Endometrial microvascular endothelial cells (primary cell): ENCODE data around the gene SYMPK. TPM values are rescaled to one million over a fixed set of nuclear protein-coding genes. Genes with fewer than 3 reads are reported as not detected.

Source experiments
- in situ Hi-C: cut with HindIII; loops from 2 replicates; pipeline ENCODE4 v1.10.0; 2017; ENCODE audit warnings: low sequenced_read_pairs, low pct_unique_long_range_greater_than_20kb; ENCODE audit errors: inconsistent ontology term
- total RNA-seq: library from RNA; depleted of rRNA; stranded (reverse); fragments of >200 nt; gene quantifications from one replicate; pipeline ENCODE4 v1.2.3, GENCODE V29; 2015; ENCODE audit errors: inconsistent ontology term

The SYMPK gene
- total RNA-seq, 1 donor from 2014 or later: 44.8 TPM

DNA sequence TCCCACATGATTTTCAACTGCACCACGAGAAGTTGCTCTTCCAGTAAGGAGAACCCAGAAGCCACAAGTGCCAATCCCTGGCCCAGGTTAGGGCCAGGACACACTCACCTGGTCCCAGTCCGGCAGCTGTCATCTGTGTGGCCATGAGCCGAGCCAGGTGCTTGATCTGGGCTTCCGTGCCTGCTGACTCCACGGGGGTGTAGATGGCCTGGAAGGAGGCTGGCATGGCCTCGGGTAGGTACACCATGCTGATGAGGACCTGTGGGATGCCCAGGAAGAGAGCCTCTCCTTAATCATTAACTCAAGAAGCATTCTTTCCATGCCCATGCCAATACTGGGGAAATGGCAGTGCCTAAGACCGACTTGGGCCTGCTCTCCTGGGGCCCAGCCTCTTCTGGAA is 28.0 kb downstream of the SYMPK start:
- in situ Hi-C loops: no loop called here

DNA sequence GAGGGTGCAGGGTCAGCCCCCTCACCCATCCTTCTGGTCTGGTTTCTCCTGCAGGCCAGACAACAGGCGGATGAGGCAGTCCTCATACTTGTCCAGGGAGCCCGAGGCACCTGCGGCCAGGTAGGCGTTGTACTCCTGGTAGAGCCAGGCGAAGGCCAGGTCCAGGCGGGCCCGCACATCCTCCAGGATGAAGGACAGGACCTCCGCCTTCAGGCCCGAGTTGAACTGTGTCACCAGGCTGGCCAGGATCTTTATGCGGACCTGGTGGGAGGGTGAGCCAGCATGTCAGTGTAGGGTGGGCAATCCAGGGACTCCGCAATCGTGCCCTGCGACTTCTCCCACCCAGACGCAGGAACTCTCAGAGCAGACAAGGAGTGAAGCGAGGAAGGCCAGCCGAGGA is 34.0 kb downstream of the SYMPK start:
- in situ Hi-C loops: no loop called here

- in situ Hi-C loops: no loop called here
Observed at GRCh38 chr19:45828523-45828922, 34.4 kb downstream of the SYMPK start.

GRCh38 chr19:45827459-45828093 is 35.4 kb downstream of the SYMPK start:
- in situ Hi-C loops: no loop called here

DNA sequence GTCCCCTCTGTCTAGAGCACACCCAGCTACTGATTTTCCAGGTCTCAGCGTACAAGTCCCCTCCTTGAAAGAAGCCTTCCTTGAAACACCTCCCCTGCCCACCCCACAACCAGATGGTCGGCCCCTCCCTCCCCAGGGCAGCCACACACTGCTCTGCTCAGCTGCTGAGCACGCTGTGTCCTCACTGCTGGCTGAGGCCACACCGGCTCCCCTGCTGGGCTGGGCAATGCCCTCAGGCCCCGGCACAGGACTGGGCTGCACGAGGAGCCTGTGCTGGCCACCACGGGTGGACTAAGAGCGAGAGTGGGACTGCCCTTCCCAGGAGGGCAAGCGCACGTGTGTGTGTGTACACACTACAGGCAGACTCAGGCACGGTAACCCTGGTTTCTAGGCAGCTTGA is 36.0 kb downstream of the SYMPK start:
- in situ Hi-C loops: no loop called here

- in situ Hi-C loops: no loop called here
Observed at GRCh38 chr19:45825917-45826893, 36.7 kb downstream of the SYMPK start.

- in situ Hi-C loops: no loop called here
Observed at GRCh38 chr19:45825263-45825605, 37.7 kb downstream of the SYMPK start.

DNA sequence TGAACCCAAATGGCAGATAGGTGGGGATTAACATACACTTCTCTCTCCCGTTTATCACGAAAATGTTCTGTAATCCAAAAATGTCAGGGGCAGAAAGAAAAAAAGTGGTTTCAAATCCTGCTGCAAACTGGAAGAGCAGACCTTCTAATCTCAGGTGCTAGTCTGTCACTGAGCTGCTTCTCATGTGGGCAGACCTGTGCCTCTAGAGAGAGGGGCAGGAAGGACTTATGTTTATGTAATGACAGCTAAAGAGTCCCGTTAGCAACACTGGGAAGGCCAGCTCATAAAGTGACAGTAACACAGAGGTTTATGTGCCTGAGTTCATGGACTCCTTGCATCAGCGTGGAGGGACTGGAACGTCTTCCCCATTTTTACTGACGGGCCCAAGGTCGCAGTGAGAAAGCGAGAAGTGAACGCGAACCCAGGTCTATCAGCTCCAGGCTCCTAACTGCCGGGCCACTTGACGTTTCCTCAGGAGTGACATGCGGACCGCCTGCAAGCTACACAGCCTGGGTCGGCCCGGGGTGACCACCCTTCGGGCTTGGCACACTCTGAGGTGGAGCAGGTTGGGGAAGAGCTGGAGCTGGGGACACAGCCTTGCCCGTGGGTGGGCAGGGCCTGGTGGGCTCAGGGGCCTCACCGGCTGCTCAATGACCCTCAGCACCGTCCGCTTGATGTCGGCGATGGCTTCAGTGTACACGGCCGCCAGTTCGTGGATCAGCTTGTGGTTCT is 38.2 kb downstream of the SYMPK start:
- in situ Hi-C loops: no loop called here

- in situ Hi-C loops: no loop called here
Observed at GRCh38 chr19:45824041-45824471, 38.9 kb downstream of the SYMPK start.

DNA sequence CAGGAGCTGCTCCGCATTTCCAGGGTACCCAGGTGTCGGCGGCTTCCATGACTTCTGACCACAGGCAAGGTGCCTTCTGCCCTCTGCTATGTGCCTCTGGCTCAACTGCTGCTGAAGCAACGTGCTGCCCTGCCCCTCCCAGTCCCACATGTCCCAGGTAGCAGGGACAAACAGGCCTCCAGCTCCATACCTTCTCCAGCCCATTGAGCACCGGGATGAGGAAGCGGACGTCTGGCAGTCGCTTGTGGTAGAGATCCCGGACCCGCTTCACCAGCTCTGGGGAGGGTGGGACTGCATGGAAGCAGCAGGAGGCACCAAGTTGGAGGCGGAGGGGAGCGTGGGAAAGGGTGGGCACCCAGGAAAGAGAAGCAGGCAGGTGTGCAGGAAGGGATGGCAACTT is 39.8 kb downstream of the SYMPK start:
- in situ Hi-C loops: no loop called here

- in situ Hi-C loops: no loop called here
Observed at GRCh38 chr19:45822716-45823115, 40.2 kb downstream of the SYMPK start.

DNA sequence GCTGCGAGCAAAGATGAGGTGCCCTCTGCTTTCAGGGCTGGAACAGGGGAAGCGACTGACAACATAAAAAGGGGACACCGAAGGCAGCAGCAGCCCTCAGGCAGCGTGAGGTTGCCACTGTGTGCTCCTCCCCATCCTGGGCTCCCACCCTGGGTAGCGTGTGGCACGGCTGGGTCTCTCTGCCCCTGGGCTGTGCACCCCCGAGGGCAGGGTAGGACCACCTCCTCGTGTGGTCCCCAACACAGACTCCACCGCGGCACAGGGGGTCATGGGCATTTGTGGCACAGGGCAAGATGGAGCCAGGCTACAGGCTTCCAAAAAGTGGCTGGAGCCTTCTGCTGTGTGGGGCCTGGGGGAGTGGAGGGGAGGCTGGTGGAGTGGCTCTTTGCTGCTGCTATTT is 41.4 kb downstream of the SYMPK start:
- in situ Hi-C loops: no loop called here

DNA sequence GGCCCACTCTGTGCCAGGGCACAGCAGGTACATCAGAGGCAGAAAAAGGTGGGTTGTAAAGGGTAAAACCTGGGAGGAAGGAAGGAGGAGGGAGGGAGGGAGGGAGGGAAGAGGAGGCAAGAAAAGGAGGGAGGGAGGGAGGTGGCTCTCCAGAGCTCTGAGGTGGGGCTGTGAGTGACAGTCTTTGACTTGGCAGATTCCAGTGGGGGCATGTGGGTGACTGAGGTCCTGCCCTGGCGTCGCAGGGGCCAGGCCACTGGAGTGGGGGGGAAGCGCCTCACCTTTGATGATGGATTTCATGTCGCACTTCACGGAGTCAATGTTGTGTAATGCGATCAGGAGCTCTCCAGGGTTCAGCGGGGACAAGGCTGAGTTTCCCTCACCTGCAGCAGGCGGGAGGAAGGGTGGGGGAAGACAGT is 41.8 kb downstream of the SYMPK start:
- in situ Hi-C loops: no loop called here

DNA sequence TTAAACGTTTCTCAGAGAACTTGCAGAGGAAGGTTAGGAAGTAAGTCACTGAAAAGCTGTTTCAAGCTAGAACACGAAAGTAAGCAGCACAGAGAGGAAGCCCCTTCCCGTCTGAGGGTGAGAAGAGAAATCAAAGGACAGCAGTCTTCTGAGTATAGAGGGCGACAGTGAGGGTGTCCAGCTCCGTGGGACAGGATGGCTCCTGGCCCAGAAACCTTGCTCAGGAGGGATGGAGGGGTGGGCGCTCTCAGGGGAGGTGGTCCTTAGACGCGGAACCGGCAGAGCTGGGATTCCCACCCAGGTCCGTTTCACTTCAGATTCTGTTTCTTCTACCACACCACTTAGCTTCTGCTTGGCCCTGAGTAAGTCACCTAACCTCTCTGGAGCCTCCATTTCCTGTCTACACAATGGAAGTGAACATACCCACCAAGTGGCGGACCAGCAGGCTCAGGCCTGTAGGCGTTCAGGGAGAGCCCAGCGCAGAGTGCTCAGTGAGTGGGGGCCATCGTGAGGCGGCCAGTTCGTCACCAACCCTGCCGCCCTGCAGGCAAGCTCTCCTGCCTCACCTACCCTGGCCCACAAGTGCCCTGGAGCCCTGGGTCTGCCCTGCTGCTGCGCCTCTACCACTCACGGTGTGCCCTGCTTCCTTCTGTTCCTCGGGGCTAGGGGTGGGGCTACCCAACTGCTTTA is 42.4 kb downstream of the SYMPK start:
- in situ Hi-C loops: no loop called here

GRCh38 chr19:45819769-45820168 is 43.2 kb downstream of the SYMPK start:
- in situ Hi-C loops: no loop called here

DNA sequence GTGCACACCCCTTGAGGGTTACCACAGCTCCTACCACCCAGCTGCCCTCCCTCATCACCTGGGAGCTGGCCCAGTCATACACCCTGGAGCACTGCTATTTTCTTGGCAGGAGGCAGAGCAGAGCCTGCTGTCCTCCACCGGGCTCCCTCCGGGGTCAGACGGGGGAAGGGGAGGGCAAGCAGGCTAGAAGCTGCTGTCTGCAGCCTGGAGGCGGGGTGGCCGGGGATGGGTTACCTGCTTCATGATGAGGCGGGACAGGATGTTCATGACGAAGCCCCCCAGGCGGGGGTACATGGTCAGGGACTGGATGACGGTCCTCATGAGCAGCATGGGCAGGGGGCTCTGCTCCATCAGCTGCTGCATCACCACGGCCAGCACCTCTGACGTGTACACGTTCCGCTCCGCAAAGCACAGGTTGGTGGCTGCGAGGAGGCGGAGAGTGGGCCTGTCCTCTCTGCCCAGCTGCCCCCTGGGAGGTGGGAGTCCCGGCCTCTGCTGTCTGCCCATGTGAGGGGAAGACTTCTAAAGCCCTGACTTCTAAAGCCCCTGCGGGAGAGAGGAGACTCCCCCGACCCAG is 45.1 kb downstream of the SYMPK start:
- in situ Hi-C loops: no loop called here

- in situ Hi-C loops: no loop called here
Observed at GRCh38 chr19:45817010-45817724, 45.8 kb downstream of the SYMPK start.
